Measurements from ENCODE around the gene CSF3R.
"Not testable (repeated sequence)": the region's sequence is repeated elsewhere in the genome, so short reads cannot be mapped to it uniquely, and the experiment has no call there.

Gene CSF3R

DNA sequence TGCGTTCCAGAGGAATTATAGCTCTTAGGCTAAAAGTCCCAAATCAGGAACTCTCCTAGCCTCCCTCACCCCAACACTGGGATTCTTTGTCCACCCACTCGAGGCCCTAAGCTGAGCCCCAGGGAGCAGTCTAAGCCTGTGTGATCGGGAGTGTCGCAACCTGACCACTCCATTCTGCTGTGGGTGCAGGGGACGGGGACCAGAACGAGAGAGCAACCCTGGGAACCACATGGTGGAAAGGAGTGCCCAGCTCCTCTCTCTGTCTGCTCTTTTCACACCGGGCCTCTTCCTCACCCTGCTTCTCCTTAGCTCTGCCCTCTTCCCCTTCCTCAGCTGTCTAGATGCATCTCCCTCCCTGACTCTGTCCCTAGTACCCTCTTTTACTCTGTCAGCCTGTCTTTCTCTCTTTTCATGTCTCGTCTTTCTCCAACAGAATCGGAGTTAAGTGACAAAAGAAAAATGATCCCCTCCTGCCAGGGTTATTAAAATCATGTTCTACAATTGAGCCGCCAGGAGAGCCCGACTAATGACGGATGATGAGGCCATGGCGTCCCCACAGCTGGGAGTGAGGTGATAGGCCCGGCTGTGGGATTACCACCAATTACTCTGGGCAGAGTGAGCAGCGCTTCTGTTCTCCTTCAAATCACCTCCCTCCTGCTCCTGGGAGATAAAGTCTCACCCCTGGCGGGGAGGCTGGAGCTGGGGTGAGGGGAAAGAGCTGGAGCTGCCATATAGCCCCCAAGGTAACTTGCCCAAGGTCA is 34.5 kb upstream of the CSF3R start:
- H3K4me1 Mint-ChIP-seq (ENCODE audit: low read depth): no peaks in the 10 kb centered on the region
- H3K9me3 Mint-ChIP-seq: no peaks in the 10 kb centered on the region
- no peaks in the 10 kb centered on the region for H3K27me3 Mint-ChIP-seq
- no peaks in the 10 kb centered on the region for H3K36me3 Mint-ChIP-seq (ENCODE audit: low read depth)
- H3K27ac Mint-ChIP-seq: no peak overlapping the region
- H3K4me3 Mint-ChIP-seq: no peak overlapping the region

DNA sequence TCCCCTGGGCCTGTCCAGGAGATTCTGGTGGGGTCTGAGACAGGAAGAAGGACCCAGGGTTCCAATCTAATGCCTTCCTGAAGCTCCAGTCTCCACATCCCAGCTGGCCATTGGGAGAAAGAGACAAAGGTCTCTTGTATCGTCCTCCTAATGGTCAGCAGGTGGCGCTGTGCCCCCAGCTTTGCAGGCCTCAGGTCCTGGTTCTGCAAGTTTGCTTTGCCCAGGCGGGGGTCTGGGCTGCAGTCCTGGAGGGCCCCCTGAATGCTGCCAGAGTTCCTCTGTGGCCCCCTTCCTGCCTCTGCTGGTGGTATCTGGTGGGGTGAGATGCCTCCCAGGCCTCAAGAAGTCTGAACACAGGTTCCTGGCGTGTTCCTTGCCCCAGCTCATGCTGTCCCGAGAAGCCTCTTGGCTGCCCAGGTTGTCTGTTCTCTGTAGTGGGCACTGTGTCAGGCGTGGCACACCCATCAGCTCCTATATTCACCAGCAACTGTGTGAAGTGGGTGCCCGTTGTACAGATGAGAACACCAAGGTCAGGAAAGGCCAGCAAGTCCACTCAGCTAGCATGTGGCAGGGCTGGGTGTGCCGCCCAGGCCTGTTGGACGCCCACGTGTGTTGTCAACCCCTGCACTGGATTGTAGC is 33.8 kb upstream of the CSF3R start:
- H3K27me3 Mint-ChIP-seq: no peaks in the 10 kb centered on the region
- H3K27ac Mint-ChIP-seq: no peak overlapping the region
- no peak overlapping the region for H3K4me3 Mint-ChIP-seq
- no peaks in the 10 kb centered on the region for H3K36me3 Mint-ChIP-seq (ENCODE audit: low read depth)
- no peaks in the 10 kb centered on the region for H3K4me1 Mint-ChIP-seq (ENCODE audit: low read depth)
- no peaks in the 10 kb centered on the region for H3K9me3 Mint-ChIP-seq

DNA sequence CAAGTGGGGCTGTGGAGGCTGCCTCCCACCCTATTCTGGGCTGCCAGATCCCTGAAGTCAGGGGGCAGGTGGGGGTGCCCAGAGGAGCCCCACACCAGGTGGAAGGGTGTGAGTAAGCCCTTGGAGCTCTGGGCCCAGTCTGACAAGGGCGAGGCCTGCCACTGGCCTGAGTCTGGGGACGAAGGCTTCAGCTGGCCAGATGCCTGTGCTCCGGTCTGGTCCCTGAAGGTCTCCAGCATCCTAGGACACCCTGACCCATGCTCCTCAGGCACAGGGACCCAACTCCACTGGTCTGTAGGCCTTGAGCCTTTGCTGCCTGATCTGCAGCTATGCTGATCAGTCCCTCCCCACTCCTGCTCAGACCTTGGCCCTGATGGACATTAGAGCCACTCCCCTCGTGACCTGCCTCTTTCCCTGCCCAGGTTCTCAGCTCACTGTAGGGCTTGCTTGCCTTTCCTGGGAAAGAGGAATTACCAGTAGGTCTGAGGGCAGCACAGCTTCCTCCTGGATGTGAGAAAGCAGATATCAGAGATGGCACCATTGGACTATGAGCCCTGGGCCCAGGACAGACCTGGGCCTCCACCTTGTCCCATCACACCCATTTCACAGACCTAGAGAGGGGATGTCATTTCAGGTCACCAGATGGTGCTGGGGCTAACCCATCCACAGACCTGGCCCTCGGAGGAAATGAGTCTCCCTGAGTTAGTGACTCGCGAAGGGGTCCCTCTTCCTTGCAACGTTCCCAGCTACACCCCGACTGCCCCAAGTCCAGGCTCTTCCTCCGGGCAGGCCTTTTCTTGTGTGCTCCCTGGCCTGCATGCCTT is 32.8 kb upstream of the CSF3R start:
- Mint-ChIP-seq H3K9me3 (no peaks in the 10 kb centered on the region), H3K4me3 (no peak overlapping the region), H3K27ac (no peak overlapping the region), H3K27me3 (no peaks in the 10 kb centered on the region), H3K4me1 (ENCODE audit: low read depth) (no peaks in the 10 kb centered on the region), H3K36me3 (ENCODE audit: low read depth) (no peaks in the 10 kb centered on the region)

DNA sequence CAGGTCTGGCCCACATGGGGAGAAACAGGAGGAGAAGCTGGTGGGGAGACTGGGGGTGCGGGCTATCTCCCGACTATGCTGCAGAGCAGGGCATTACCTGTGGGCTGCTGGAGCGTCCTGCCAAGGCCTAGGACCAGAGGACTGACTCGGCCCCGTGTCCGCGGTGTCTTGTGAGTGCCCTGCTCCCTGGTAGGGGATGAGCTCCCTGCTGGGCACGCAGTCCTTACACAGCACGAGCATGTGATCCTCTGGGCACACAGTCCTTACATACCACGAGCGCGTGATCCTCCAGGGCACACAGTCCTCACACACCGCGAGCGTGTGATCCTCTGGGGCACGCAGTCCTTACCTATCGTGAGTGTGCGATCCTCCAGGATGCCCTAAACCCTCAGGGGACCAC is 31.8 kb upstream of the CSF3R start:
- H3K27ac Mint-ChIP-seq: no peak overlapping the region

DNA sequence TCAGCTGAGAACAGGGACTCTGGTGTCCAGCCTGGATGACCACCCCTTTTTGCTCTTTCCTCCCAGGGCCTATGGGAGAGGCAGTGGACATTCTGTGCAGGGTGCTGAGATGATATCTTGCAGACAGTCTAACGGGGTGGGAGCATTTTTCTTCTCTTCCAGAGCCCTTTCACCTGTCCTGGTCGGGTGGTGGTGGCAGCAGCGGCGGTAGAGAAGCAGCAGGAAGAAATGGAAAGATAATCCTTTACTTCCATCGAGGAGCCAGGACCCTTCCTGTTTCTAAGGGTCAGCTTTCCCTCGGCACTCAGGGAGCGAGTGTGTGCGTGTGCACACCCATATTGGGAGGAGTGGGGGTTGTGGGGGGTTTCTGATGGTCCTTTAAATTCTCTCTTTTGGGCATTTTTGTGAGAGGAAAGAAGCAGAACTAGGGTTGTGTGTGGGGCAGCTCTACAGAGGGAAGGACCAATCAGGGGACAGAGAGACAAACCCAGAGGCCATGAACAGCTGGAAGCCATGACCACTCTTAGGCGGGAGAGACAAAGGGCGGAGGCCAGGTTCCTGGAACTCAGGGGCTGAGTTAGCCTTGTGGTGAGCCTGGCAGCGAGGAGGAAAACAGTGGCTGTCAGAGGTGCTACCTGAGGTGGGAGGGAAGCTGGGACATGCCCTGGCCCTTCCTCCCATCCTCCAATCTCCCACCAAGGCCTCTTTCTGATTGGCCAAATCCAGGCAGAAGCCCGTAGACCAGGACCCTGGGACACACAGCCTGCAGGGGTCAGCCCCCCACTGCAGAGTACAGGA is 31.2 kb upstream of the CSF3R start:
- Mint-ChIP-seq H3K9me3 (no peaks in the 10 kb centered on the region), H3K4me1 (ENCODE audit: low read depth) (no peaks in the 10 kb centered on the region), H3K27me3 (no peaks in the 10 kb centered on the region), H3K4me3 (no peak overlapping the region), H3K36me3 (ENCODE audit: low read depth) (no peaks in the 10 kb centered on the region), H3K27ac (no peak overlapping the region)

More for the DNA sequence above, 31.8 kb upstream of the CSF3R start:
- no peaks in the 10 kb centered on the region for H3K9me3 Mint-ChIP-seq
- no peaks in the 10 kb centered on the region for H3K27me3 Mint-ChIP-seq
- no peak overlapping the region for H3K4me3 Mint-ChIP-seq
- no peaks in the 10 kb centered on the region for H3K4me1 Mint-ChIP-seq (ENCODE audit: low read depth)
- H3K36me3 Mint-ChIP-seq (ENCODE audit: low read depth): no peaks in the 10 kb centered on the region

DNA sequence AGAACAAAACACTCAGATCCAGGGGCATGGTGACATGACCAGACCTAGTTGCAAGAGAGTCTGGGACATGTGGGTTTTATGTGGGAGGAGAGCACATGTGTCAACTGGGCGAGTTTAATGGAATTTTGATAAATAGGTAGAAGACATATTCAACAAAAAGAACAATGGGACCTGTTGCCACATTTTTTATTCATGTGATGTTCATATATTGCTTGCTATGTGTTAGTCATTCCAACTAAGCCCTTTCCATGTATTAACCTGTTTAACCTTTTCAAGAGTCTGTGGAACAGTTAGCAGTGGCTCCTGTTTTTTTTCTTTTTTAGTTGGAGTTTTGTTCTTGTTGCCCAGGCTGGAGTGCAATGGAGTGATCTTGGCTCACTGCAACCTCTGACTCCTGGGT is 30.1 kb upstream of the CSF3R start:
- no peak overlapping the region for H3K4me3 Mint-ChIP-seq
- H3K9me3 Mint-ChIP-seq: no peaks in the 10 kb centered on the region
- no peaks in the 10 kb centered on the region for H3K36me3 Mint-ChIP-seq (ENCODE audit: low read depth)
- no peaks in the 10 kb centered on the region for H3K4me1 Mint-ChIP-seq (ENCODE audit: low read depth)
- no peak overlapping the region for H3K27ac Mint-ChIP-seq
- H3K27me3 Mint-ChIP-seq: no peaks in the 10 kb centered on the region

DNA sequence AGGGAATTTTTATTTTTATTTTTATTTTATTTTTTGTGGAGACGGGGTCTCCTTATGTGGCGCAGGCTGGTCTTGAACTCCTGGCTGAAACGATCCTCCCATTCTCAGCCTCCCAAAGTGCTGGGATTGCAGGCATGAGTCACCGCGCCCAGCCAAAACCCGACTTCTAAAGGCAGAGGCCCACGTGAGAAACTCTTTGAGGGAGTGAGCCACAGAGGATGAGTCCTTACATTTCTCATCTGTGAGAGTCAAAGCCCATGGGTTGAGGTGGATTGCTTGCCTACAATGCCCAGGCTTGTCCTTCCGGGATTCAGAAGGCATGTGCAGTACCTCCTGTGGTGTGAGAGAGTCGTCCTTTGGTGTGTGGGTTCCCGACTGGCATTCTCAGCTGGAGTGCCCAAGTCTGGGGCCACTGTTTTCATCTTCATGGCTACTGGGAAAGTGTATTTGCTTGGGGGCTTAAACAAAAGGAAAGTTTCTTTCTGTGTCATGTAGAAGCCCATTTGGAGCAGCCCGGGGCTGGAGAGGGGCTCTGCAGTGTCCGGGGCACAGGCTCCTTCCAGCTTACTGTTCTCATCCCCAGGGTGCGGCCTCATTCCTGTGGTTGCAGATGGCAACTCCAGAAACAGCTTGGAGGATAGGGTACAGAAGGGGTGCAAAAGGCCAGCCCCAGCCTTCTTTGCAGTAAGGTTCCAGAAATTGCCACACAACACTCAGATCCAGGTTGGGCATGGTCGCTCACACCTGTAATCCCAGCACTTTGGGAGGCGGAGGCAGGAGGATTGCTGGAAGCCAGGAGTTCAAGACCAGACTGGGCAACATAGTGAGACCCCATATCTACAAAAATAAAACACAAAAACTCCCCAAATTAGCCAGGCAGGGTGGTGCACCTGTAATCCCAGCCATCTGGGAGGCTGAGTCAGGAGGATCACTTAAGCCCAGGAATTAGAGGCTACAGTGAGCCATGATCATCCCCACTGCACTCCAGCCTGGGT is 29.4 kb upstream of the CSF3R start:
- Mint-ChIP-seq H3K27ac (no peak overlapping the region), H3K36me3 (ENCODE audit: low read depth) (no peaks in the 10 kb centered on the region), H3K27me3 (no peaks in the 10 kb centered on the region), H3K9me3 (no peaks in the 10 kb centered on the region), H3K4me1 (ENCODE audit: low read depth) (no peaks in the 10 kb centered on the region), H3K4me3 (no peak overlapping the region)

DNA sequence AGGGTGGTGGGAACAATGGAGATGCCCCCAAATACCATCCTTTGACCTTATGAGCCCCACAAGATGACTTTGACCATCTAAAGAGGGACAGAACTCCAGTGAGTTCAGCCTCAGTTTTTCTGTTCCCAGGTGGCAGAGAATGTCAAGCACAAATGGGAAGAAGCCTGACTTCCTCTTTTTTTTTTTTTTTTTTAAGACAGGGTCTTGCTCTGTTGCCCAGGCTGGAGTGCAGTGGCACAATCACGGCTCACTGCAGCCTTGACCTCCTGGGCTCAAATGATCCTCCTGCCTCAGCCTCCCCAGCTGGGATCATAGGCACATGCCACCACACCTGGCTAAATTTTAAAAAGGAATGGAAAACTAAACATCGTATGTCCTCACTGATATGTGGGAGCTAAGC is 28.5 kb upstream of the CSF3R start:
- not testable (repeated sequence) for H3K4me3 Mint-ChIP-seq; H3K27me3 Mint-ChIP-seq; H3K36me3 Mint-ChIP-seq (ENCODE audit: low read depth); H3K9me3 Mint-ChIP-seq; H3K4me1 Mint-ChIP-seq (ENCODE audit: low read depth); H3K27ac Mint-ChIP-seq

DNA sequence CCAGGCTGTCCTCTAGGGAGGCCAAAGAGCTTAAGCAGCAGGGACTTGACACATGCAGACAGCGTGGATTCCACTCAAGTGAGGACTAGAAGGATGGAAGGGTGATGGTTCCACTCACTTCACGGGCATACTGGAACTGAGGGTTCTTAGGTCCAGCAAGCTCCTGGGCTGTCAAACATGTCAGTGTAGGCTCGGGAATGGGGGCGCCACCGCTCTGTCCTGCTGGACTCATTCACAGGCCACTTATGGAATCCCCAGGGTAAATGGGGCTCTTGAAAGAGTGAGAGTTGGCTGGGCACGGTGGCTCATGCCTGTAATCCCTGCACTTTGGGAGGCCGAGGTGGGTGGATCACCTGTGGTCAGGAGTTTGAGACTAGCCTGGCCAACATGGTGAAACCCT is 27.7 kb upstream of the CSF3R start:
- H3K27ac Mint-ChIP-seq: no peak overlapping the region
- H3K27me3 Mint-ChIP-seq: peaks cover 7% of the 10 kb centered on the region
- no peak overlapping the region for H3K4me3 Mint-ChIP-seq
- no peaks in the 10 kb centered on the region for H3K9me3 Mint-ChIP-seq
- no peaks in the 10 kb centered on the region for H3K4me1 Mint-ChIP-seq (ENCODE audit: low read depth)
- H3K36me3 Mint-ChIP-seq (ENCODE audit: low read depth): no peaks in the 10 kb centered on the region

DNA sequence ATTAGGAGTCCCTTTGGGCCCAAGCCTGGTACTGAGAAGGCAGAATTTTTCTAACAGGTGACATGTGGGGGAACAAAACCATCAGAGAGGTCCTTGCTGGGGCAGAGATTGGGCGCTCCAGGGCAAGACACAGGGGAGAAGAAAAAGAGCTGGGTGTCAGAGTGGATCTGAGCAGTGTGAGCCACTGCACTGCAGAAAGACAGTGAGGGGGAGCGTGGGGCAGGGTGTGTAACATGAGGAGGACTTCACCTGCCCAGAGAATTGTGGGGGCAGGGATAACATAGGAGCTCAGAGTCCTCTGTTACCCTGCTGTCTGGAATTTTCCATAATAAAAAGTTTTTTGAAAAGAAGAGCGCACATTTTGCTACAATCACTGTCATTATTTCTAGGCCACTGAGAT is 25.5 kb upstream of the CSF3R start:
- H3K4me3 Mint-ChIP-seq: no peak overlapping the region
- H3K9me3 Mint-ChIP-seq: no peaks in the 10 kb centered on the region
- no peak overlapping the region for H3K27ac Mint-ChIP-seq
- peaks cover 12% of the 10 kb centered on the region for H3K27me3 Mint-ChIP-seq
- no peaks in the 10 kb centered on the region for H3K4me1 Mint-ChIP-seq (ENCODE audit: low read depth)
- no peaks in the 10 kb centered on the region for H3K36me3 Mint-ChIP-seq (ENCODE audit: low read depth)

DNA sequence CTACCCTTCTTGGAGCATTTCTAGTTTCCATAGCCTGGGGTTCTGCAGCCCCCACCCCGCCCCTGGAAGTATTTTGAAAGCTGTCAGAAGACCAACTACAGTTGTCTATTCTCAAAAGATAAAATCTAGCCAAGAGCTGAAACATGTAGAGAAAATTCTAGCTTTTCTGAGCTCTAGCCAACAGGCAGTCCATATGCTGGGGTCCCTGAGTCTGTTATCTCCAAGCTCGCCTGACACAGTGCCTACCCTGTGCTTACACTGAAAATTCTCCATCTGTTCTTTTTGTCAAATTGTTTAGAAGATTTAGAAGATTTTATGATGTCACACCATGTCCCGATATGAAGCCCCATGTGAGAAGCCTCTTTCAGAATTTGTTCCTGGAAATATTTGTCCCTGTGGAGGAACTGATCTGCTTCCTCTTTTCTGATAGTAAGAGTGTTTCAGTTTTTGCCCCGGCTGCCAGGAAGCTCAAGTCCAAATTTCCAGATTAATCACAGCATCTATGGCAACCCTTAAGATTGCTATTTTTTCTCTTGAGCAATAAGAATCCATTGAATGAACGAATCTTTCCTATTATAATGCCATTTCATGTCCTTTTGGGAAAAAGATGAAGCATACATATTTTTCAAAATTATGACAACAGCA is 23.7 kb upstream of the CSF3R start:
- Mint-ChIP-seq H3K4me3 (no peak overlapping the region), H3K27ac (no peak overlapping the region), H3K9me3 (no peaks in the 10 kb centered on the region), H3K36me3 (ENCODE audit: low read depth) (no peaks in the 10 kb centered on the region), H3K4me1 (ENCODE audit: low read depth) (no peaks in the 10 kb centered on the region), H3K27me3 (peaks cover 12% of the 10 kb centered on the region)

DNA sequence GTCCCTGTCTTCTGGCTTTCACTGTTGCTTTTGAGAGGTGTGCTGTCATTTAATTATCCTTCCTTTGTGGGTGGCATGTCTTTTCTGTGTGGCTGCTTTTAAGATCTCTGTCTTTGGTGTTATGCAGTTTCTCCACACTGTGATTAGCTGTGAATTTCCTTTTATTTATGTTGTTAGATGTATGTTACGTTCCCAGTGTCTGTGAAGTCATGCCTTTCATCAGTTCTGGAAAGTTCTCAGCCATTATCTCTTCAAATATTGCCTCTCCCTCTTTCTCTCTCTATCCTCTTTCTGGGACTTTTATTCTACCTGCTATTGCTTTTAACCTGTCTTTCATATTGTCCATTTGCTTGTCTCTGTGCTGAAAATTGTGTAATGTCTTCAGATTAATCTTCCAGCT is 21.0 kb upstream of the CSF3R start:
- Mint-ChIP-seq H3K4me1 (ENCODE audit: low read depth) (no peaks in the 10 kb centered on the region), H3K27ac (no peak overlapping the region), H3K9me3 (no peaks in the 10 kb centered on the region), H3K4me3 (no peak overlapping the region), H3K36me3 (ENCODE audit: low read depth) (no peaks in the 10 kb centered on the region), H3K27me3 (peaks cover 16% of the 10 kb centered on the region)

DNA sequence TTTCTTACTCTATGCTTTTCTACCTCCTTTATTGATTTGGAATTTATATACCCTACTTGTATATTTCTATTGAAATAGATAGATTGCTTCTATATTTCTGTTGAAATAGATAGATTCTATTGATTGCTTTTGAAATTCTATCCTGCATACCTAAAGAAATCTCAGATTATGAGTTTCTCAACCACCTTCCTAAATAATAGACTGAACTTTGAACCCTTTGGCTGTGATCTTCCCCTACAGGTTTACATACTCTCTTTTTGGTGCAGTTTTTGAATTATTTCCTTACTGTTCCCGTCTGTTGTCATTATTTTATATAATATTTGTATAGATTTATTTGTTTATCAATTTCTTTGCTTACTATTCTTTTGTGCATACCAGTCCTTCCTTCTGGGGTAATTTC is 20.4 kb upstream of the CSF3R start:
- Mint-ChIP-seq H3K27ac (no peak overlapping the region), H3K4me1 (ENCODE audit: low read depth) (no peaks in the 10 kb centered on the region), H3K27me3 (peaks cover 16% of the 10 kb centered on the region), H3K9me3 (no peaks in the 10 kb centered on the region), H3K36me3 (ENCODE audit: low read depth) (no peaks in the 10 kb centered on the region), H3K4me3 (no peak overlapping the region)
